VCaP (cell line): ENCODE results near the gene PITPNC1.
A peak's percentile ranks its signal among the peaks of the same experiment; 100 is the strongest.
"Not testable (repeated sequence)": the region's sequence is repeated elsewhere in the genome, so short reads cannot be mapped to it uniquely, and the experiment has no call there.

ENCODE experiments used
- H3K27ac ChIP-seq: fragments of 450-650 bp; 2 replicates; pipeline ENCODE4 v1.5.1; 2017
- TF ChIP-seq, protein P1 (sequence below): fragments of 450-650 bp; conservative IDR thresholded peaks from 2 replicates; pipeline ENCODE4 v1.5.1; 2017; ENCODE audit warnings: mild to moderate bottlenecking, moderate library complexity

Gene PITPNC1

DNA sequence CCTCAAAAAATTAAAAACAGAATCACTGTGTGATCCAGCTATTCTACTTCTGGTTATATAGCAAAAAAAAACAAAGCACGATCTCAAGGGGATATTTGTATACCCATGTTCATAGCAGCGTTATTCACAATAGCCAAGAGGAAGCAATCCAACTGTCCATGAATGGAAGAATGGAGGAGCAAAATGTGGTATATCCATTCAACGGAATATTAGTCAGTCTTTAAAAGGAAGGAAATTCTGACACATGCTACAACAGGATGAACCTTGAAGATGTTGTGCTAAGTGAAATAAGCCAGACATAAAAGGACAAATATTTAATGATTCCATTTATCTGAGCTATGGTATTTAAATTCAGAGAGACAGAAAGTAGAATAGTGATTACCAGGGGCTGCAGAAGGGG is 336.1 kb downstream of the PITPNC1 start:
- no peak overlapping the region for H3K27ac ChIP-seq
- TF ChIP-seq, protein P1, sequence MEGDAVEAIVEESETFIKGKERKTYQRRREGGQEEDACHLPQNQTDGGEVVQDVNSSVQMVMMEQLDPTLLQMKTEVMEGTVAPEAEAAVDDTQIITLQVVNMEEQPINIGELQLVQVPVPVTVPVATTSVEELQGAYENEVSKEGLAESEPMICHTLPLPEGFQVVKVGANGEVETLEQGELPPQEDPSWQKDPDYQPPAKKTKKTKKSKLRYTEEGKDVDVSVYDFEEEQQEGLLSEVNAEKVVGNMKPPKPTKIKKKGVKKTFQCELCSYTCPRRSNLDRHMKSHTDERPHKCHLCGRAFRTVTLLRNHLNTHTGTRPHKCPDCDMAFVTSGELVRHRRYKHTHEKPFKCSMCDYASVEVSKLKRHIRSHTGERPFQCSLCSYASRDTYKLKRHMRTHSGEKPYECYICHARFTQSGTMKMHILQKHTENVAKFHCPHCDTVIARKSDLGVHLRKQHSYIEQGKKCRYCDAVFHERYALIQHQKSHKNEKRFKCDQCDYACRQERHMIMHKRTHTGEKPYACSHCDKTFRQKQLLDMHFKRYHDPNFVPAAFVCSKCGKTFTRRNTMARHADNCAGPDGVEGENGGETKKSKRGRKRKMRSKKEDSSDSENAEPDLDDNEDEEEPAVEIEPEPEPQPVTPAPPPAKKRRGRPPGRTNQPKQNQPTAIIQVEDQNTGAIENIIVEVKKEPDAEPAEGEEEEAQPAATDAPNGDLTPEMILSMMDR, result no peak

DNA sequence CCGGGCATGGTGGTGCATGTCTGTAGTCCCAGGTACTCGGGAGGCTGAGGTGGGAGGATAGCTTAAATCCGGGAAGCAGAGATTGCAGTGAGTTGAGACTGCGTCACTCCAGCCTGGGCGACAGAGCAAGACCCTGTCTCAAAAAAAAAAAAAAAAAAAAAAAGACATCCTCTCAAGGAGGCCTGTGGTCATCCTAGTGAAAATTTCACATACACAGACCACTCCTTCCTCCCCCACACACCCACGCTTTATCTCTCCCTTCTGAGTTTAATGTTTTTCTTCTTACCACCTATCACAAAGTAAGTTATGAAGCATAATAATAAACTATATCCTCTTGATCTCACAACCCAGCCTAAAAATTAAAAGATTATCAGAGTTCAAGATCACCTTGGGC is 339.3 kb downstream of the PITPNC1 start:
- TF ChIP-seq, protein P1, result no peak
- H3K27ac ChIP-seq, result no peak overlapping the region

DNA sequence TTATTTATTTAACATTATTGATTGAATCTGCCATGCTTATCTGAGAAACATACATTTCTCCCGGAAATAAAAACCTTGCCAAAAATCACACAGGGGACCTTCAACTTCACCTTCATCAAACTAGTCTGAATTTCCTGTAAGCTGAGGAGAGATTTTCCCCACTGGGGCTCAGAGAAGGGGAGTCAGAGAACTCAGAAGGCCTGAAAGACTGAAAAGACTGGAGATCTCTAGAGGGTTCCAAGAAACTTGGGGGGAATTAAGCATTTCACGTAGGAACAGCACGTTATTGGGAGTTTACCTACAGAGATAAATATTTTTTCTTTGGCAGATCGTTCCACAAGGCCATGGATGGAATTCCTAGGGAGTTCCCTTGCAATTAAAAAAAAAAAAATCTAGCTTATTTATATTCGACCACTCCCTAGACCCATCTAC is 340.1 kb downstream of the PITPNC1 start:
- H3K27ac ChIP-seq, result peak overlapping the region; percentile 95
- TF ChIP-seq, protein P1, result no peak

DNA sequence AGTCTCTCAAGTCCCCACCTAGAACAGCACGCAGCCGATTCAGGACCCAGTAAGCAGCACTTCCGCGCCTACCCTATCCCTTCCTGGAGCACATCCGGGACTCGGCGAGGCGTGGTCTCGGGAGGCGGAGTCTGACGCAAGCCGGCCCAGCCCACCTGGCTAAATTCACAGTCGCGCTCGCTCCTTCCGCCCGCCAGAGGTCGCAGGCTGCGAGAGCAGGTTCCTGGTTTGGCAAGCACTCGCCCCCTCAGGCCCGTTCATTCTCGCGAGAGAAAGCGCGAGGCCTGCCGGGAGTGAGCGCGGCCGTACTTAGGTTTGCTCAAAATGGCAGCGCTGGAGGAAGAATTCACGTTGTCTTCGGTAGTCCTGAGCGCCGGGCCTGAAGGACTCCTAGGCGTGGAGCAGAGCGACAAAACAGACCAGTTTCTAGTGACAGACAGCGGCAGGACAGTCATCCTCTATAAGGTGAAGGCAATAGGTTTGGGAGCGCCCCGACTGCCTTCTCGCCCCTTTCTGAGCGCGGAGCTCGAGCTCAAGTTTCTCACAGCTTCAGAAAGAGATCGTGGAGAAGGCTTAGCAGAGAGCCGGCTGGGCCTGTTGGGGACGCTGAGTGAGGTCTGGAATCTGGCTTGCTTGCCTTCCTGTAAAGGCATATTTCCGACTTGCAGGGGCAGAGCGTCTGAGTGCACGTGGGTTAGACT is 340.7 kb downstream of the PITPNC1 start, which contains the start of gene NOL11:
Gene NOL11 (plus strand): TSS at position 313 of the 701 bp plus-strand sequence. CDS start 12 bp downstream, at position 325.
- H3K27ac ChIP-seq, result peak within 1 kb of the TSS; percentile 95
- TF ChIP-seq, protein P1, result peak; percentile 97

DNA sequence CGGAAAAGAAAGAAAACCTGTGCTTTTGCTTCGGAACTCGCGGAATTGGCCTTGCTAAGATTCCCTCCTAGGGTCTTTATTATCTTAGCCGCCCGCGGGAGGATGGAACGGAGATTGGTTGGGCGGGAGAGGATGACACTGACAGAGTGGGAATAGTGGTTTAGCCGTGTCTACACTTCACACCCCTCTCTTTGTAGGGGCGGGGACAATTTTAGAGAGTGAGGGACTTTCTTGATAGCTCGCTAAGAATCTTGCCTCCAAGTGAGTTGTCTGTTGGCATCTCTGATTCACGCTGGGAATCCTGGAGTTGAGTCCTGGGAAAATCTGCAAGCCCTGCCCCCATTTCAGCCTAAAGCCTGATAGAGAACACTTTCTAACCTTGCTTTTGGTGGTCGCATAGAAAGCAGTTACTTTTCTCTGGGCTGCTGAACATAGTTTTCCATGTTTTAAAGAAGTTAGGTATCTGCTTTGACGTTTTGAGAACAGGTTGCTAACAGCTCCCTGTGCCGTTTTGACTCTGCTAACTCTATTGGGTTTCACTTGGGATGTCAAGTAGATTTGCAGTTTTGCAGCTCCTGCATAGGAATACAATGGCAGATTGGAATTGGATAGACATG is 341.4 kb downstream of the PITPNC1 start:
- peak overlapping the region; percentile 95 for H3K27ac ChIP-seq
- TF ChIP-seq, protein P1, result no peak

DNA sequence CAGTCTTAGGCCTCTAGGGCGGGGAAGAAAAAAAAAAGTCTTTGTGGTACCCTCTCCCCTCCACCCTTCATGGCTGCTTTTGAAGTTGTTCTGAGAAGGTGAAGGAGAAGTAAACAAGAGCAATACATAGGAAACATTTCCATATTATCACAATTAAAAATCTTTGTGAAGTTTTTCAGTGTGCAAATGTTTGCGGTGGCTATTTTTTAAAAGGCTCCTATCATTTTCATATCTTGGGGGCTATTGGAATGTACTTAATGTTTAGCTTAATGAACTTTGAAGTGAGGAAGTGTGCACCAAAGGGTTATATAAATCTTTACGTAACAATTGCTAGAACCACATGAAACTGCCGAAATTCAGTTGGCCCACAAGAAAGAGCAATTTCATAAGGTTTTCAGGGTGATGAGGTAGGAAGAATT is 348.3 kb downstream of the PITPNC1 start:
- no peak overlapping the region for H3K27ac ChIP-seq
- TF ChIP-seq, protein P1, result no peak

DNA sequence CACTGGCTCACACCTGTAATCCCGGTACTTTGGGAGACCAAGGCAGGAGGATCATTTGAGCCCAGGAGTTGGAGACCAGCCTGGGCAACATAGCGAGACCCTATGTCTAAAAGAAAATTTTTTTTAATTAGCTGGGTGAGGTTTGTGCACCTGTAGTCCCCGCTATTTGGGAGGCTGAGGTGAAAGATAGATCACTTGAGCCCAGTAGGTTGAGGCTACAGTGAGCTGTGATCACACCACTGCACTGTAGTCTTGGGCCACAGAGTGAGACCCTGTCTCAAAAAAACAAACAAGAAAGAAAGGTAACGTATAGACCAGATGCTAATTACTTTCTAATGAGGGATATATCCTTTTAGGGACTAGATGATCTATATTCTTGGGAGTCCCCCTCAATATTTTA is 348.7 kb downstream of the PITPNC1 start:
- no peak overlapping the region for H3K27ac ChIP-seq

DNA sequence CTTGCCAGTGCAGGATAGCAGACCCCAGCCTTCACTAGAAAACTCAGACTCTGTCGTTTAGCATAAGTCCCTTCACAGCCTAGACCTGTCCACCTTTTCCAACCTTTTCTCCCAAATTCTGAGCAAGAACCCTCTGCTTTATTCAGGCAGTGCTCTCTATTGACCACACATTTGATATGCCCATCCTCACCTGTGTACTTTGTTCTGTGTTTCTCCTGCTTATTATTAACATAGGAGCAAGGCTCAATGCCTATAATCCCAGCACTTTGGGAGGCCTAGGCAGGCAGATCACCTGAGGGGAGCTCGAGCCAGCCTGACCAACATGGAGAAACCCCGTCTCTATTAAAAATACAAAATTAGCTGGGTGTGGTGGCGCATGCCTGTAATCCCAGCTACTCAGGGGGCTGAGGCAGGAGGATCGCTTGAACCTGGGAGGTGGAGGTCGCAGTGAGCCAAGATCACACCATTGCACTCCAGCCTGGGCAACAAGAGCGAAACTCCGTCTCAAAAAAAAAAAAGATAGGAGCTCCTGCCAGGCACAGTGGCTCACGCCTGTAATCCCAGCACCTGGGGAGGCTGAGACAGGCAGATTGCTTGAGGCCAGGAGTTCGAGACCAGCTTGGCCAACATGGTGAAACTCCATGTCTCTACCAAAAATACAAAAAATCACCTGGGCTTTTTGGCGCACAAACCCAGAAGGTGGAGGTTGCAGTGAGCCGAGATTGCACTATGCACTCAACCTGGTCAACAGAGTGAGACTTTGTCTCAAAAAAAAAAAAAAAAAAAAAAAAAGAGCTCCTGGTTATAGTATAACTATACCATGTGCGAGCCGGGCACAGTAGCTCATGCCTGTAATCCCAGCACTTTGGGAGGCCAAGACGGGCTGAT is 350.3 kb downstream of the PITPNC1 start:
- H3K27ac ChIP-seq, result not testable (repeated sequence)

More for the DNA sequence above, 348.7 kb downstream of the PITPNC1 start:
- TF ChIP-seq, protein P1, result no peak
